Esophagus mucosa (tissue), 1 donor: ENCODE measurements around the gene LILRA6. TPM values are rescaled to one million over a fixed set of nuclear protein-coding genes. Genes with fewer than 3 reads are reported as not detected.
"Not testable (repeated sequence)": the region's sequence is repeated elsewhere in the genome, so short reads cannot be mapped to it uniquely, and the experiment has no call there.

Experiments
- ATAC-seq: fragments of 200-7000 bp; cut with Tn5 transposase; one replicate; pipeline ENCODE4 v1.9.1; 2020
- total RNA-seq: library from RNA; stranded (reverse); gene quantifications from one replicate; pipeline ENCODE4 v1.2.4, GENCODE V29; 2023
- donor health status: DM: yes; HTN: yes; CAD: no.

The LILRA6 gene
- not detected for total RNA-seq

DNA sequence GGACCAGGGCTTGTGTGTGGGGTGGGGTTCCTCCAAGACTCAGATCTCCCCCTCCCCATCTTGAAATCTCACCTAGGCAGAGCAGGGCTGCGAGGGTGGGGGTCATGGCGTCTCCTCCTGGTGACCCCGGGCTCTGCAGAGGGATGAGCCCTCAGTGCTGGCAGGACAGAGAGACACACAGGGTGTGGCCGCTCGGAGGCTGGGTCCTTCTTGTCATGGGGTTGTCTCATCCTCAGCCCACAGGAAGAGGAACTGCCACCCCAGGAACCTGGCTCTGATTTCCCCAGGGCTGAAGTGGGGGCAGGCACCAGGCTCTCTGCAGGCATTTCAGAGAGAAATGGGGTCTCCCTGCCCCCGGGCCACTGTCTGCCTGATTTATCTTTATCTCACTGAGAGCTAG, at the start of gene LILRA6:
LILRA6 (minus strand) TSS at position 145 of the 400 bp plus-strand sequence.
- not testable (repeated sequence) for ATAC-seq

DNA sequence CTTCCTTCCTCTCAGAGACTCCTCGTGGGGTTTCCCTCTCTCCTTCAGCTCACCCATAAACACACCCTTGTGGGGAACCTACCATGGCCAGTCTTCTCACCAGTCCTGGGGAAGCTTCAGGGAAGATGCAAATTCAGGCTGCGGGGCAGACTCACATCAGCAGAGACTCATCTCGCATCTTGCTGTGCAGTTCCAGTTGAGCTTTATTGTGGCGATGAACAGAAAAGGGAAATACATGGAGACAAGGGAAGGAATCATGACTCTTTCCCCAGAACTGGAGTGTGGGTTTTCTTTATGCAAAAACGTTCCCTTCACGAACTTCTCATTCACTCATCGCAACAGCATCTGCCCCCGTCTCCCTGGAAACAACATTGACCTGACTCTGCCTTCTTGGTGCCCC, 46.6 kb upstream of the LILRA6 start:
- not testable (repeated sequence) for ATAC-seq

DNA sequence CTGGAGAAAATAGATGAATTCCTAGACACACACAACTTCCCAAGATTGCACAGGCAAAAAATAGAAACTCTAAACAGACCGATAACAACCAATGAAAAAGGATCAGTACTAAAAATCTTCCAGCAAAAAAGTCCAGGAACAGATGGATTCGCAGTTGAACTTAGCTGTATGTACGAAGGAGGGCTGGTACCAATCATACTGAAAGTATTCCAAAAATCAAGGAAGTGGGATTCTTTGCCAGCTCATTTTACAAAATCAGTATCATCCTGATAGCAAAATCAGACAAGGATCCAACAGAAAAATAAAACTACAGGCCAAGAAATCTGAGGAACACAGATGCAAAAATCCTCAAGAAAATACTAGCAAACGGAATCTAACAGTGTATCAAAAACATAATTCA, 44.9 kb upstream of the LILRA6 start:
- ATAC-seq, result no peak

DNA sequence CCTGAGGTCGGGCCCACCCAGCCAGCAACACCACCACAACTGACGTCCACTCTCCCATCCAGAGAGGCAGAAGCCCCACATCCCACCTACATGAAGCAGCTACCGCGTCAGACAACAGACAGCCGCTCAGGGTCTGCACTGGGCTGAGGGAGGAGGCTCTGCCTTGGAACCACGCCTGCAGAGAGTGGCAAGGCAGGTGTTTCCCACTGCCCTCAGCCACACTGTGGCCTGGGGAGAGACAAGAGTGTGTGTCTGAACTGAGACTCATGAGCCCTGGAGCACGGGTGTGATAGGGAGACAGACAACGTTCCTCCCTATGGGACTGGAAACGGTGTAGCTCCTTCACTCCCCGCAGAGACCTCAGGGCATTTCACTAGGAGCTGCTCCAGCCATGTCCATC, 43.7 kb upstream of the LILRA6 start:
- peak; percentile 26 for ATAC-seq

DNA sequence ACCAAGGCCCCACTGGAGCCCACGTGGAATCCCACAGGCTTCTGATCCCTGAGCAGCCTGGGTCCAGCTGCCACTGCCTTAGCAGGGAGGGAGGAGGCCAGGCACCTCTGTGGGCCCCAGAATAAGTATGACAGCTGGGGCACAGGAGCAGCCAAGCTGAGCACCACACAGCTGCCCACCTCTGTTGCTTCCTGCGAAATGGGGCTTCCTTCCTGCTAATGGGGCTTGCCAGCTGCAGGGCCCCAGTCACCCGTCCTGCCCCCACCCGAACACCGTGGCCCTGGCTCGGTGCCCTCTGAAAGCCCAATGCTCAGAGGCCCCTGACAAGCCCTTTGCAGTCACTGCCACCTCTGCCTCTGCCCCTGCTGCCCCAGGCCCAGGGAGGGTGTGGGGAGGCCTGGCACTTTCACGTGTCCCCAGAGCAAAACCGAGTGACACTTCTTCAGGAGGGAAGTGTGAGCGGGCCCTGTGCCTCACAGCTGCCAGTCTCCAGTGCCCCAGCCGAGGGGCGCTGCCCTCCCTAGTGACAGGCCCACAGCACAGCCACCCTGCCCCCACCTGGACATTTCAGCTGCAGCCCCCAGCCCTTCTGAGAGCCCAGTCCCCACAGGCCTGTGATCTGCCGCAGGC, 43.0 kb upstream of the LILRA6 start:
- peak; percentile 52 for ATAC-seq

DNA sequence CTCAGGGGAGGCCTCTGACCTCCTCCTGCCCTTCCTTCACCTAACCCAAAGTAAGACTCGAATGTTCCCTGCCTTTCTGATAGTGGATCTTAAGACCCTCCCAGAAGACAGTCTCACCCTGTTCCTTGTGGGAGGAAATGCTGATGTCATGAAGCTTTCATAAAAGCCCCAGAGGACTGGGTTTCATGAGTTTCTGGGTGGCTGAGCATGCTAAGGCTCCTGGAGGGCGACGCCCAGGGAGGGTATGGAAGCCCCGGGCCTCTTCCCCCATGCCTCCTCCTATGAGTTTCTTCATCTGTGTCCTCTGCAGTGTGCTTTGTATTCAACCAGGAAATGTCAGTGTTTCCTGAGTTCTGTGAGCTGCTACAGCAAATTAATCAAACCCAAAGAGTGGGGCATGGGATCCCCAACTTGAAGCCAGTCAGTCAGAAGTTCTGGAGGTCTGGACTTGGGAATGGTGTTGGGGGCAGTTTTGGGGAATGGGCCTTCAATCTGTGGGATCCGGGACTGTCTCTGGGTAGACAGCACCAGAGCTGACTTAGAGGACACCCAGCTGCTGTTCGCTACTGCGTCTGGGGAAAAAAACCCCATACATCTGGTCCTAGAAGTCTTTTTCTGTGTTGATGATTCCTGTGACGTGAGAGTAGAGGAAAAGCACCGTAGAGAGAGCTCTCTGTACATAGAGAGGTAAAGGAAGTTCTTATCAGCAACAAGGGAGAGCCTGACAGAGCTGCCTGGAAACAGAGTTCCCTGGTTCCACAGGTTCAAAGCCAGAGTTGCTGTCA, 40.3 kb upstream of the LILRA6 start:
- no peak for ATAC-seq

DNA sequence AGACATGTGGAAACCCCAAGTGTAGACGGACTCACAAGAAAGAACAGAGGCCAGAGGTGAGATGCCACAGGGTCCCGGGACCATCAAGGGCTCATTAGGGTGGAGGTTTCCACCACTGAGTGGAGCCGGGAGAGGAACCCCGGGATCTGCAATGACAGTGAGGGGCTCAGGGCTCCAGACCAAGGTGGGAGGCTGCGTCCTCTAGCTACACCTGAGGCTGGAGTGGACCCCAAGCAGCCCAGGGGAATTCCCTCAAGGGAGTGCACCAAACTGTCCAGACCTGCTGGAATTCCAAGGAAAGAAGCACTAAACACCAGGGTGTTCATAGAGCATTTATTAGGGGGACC, 39.1 kb upstream of the LILRA6 start:
- not testable (repeated sequence) for ATAC-seq

DNA sequence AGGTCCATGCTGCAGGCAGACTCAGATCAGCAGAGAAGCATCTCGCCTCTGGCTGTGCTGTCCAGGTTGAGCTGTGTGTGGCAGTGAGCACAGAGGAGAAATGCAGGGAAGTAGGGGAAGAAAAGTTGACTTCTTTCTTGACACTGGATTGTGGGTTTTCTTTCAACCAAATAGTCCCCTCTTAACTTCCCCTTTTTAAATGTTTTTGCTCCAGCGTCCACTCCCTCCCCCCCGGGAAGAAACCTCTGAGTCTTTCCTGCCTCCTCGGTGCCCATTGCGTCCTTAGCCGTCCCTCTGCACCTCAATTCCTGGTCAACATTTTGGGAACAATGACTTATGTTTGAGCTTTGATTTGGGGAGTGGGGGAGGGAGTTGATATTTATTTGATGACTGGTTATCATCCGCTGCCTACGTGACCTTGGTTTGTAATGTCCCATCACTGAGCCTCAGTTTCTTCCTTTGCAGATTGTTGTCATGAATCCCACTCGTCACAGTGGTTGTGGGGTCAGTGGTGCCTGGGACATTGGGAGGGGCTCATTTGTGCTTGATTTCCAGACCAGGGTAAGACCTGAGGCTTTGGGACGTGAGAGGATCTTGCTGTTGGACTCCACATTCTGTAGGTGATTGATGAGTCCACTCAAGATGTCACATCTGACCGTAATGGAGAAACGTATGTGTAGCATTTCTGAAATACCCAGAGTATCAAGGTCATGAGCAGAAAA, 38.6 kb upstream of the LILRA6 start, which contains the start of gene LILRB2:
LILRB2 (minus strand) TSS at position 104 of the 722 bp plus-strand sequence. CDS start 614 bp downstream, outside the sequence.
- ATAC-seq, result no peak

DNA sequence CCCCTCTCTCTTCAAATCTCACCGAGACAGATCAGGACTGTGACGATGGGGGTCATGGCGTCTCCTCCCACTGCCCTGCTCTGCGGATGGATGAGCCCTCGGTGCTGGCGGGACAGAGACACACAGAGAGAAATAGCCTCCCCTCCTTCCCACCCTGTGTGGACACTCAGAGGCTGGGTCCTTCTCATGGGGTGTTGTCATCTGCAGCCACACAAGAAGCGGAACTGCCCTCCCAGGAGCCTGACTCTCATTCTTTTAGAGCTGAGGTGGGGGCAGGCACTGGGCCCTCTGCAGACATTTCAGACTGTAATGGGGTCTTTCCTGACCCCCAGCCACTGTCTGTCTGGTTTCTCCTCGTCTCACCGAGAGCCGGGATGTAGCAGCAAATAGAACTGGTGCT, 37.9 kb upstream of the LILRA6 start:
- ATAC-seq, result not testable (repeated sequence)

DNA sequence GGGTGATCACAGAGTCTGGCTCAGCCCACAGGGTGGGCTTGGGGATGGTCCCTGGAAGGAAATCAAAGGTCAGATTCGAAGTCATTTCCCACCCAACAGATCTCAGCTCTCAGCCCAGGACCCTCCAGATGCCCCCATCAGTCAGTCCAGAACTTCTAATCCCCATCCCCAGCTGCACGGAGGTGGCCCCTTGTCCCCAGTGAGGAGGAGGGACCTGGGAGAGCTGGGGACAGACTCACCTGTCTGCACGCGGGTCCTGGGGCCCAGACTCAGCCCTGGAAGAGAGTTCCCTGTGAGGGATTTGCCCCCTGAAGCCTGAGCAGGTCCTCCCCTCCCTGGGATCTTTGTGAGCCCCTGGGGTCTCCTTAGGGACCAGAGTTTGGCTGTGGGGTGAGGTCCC, 37.4 kb upstream of the LILRA6 start:
- not testable (repeated sequence) for ATAC-seq

DNA sequence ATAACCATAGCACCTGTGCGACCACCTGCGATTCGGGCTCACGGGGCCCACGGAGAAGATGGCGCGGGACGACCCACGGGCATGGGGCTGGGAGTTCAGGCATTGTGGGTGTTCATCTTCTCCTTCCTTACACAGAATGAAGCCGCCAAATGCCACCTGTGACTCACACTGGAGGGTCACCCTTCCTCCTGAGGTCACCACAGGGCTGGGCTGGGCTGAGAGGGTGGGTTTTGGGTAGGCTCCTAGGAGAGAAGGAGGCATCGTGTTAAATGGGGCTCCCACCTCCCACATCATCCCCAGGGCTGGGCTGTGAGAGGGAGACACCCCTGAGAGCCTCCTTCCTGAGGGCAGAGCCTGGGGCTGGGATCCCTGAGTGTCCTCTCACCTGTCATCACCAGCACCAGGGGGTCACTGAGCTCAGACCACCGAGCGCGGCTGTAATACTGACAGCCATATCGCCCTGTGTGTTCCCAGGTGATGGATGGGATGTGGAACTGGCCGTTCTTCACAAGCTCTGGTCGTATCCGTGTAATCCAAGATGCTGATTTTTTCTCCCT, 36.9 kb upstream of the LILRA6 start:
- no peak for ATAC-seq

DNA sequence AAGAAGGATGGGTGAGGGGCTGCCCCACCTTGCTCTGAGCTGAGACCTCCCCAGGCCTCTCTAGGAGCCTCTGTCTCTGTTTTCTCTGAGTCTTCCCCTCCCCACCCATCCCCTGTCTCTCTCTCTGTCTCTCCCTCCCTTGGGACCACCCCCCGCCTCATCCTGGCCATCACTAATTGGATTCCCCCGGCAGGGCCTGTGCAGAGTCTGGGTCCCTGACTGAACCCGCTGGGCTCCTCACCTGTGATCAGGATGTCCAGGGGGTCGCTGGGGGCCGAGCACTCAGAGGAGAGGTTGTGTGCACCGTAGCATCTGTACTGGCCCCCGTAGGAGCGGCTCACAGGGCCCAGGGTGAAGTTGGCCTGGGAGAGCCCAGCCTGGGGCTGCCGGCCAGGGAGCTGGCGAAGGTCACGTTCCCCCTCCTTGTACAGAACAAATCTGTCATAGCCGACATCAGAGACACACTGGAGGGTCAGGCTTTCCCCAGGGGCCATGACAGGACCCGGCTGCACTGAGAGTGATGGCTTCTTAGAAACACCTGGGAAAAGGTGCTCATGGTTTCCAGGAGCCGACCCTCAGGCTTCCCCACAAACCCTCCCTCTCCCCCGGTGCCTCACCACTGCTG, 36.1 kb upstream of the LILRA6 start:
- ATAC-seq, result not testable (repeated sequence)

DNA sequence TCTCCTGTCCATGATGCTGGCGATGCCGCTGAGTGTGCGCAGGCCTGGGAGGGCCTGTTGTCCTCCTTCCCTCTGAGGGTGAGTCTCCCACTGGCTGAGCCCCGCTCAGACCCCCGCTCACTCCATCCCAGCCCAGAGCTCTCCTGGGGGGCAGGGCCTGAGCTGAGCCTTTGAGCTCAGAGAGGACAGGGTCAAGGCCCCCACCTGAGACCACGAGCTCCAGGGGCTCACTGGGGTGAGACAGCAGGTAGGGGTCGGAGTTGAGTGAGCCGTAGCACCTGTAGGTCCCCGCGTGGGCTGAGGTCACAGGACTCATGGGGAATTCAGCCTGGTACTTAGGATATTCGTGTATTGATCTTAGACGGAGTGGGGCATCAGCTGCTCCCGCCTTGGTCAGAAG, 35.5 kb upstream of the LILRA6 start:
- not testable (repeated sequence) for ATAC-seq

DNA sequence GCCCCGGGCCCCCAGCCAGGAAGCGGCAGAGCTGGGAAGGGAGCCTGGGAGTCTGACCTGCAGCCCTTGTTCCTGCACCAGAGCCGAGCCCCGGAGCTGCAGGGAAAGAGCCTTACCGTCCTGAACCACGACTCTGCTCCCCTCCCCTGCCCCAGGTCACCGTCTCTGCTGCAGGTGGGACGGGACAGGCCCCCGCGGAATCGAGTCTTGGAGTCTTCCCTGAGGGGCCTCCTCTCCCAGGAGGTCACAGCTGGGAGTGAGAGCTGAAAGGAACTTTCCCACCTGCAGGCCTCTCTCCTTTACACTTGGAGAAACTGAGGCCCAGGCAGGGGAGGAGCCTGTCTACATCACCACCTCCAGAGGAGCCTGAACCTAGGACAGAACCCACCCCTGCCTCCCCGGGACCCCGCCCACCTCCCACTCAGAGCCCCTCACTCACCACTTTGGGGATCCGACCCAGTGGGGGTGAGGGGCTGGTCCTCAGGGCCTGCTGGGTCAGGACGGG, 34.6 kb upstream of the LILRA6 start:
- not testable (repeated sequence) for ATAC-seq

DNA sequence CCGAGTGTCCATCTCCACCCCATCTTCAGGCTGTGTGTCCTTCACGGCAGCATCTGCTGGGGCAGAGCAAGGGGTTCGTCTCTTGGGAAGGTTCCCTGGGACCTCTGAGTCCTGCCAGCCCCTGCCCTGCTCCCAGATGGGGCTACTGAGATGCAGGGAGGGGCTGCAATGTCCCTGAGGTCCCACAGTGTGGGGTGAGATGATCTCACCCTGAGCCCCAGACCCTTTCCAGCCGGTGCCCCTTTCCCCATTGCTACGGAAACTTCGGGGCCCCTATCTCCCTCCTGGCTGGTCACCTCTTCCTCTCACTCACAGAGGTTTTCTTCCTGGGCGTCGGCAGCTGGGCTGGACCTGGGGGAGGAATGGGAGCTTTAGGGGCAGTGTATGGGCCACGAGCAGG, 33.4 kb upstream of the LILRA6 start:
- no peak for ATAC-seq

DNA sequence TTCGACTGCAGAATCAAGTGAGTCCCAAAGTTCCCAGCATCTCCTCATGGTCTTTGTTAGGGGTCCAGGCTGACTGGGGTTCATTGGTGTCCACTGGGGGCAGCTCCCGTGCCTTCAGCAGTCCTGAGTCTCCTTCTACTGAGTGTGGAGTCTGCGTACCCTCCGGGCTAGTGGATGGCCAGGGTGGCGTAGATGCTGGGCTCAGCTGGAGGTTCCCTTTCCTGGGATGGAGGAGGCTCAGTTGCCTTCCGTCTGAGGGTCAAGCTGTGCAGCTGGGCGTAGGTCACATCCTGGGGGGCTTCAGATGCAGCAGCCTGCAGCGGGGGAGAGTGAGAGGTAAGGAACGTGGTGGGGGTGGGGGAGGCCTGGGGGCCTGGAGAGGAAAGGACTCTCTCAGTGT, 31.9 kb upstream of the LILRA6 start:
- ATAC-seq, result not testable (repeated sequence)

DNA sequence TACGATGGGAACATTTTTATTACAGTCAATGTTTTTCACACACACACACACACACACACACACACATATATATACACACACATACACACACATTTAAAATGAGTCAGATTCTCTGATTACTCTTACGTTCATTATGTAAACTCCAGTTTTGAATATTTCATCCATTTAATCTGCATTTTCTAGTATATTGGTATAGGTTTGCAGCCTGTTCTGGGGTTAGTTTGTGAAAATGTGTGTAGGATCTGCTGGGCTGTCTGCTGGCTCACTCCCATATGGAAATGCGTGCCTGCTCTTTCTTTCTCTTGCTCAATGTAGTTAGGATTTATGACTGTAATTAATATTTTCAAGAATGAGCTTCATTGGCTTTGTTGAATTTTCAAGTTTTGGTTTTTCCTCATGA, 31.2 kb upstream of the LILRA6 start:
- ATAC-seq, result no peak

DNA sequence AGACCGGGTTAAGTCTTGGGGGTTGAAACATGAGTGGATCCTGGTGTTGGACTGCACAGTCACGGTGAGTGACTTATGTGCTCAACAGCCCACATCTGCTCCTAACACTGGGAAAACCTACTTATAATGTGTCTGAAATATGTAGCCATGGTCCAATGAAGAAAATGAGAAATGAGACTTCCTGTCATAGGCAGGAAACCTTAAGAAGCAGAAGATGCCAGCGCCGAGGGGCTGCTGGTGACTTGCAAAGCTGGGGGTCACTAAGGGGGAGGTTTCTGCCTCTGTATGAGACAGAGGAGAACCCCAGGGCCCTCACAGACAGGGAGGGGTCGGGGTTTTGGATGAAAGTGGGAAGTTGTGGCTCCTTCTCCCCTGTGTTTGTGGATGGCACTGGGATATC, 29.6 kb upstream of the LILRA6 start:
- ATAC-seq, result not testable (repeated sequence)

DNA sequence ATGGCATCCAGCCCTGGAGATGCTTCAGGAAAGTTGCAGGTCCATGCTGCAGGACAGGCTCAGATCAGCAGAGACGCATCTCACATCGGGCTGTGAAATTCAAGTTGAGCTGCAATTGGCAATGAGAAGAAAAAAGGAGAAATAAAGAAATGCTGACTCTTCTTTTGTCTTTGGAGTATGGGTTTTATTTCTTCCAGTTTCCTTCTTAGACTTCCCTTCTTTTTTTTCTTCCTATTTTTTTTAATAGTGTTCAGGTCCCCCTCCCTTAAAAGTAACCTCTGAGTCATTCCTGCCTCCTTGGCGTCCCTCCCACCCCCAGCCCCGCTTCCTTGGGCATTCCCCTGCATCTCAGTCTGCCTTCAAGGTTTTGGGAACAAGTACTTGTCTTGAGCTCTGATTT, 29.0 kb upstream of the LILRA6 start:
- ATAC-seq, result not testable (repeated sequence)

DNA sequence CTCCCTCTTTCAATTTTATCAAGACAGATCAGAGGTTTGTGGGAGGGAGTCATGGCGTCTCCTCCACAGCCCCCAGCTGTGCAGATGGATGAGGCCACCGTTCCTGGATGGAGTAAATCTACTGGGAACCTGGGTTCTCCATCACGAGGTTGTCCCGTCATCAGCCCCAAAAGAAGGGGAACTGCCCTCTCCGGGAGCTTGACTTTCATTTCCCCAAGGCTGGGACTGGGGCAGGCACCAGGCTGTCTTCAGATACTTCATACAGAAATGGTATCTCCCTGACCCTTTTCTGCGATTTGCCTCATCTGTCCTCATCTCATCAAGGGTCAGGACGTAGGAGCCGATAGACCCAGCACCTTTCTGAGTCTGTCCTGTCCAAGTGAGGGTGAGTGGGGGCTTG, 28.5 kb upstream of the LILRA6 start:
- ATAC-seq, result no peak

DNA sequence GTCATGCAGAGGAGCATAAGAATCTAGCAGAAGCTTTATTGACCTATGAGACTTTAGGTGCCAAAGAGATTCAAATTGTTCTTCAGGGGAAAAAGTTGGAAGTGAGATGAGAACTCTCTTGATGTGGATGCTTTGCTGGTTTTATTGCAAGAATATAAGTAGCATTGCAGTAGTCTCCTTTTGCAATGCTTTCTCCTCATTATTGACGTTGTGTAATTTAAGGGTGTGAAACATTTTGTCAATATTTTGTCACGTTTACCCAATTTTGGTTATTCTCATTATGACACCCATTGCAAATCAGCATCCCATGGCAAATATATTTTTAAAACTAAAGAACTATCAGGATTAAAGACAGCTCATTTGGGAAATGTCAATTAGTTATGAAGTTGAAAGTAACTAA, 26.3 kb upstream of the LILRA6 start:
- ATAC-seq, result no peak

DNA sequence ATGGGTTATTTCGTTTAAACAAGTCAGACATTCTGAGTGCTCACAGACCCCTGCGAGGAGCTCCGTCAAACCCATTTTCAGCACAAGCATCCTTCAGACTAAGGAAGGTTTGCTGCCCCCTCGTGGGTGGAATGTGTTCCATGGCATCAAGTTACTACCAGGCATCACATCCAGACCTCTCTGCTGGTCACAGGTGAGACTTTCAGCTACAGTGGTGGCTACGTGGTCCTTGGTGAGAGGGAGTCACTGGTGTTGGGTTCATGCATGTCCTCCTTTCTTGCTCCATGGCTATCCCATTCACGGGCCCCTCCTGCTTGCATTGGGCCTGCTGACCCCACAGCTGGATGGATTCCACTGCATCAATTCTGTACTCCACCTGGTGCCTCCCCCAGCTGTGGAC, 23.5 kb upstream of the LILRA6 start:
- peak; percentile 49 for ATAC-seq

DNA sequence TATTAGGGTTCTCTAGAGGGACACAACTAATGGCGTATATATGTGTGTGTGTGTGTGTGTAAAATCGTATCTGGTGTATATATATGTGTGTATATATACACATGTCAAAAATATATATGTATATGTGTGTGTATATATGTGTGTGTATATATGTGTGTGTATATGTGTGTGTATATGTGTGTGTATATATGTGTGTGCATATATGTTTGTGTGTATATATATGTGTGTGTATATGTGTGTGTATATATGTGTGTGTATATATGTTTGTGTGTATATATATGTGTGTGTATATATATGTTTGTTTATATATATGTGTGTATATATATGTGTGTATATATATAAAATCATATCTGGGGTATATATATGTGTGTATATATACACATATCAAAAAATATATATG, 19.9 kb upstream of the LILRA6 start:
- ATAC-seq, result no peak
